Measurements from ENCODE around the gene ATAD3A. TPM values are rescaled to one million over a fixed set of nuclear protein-coding genes. Genes with fewer than 3 reads are reported as not detected.

Gene ATAD3A
- total RNA-seq, 1 experiment from 2014 or later: 63.2 TPM

DNA sequence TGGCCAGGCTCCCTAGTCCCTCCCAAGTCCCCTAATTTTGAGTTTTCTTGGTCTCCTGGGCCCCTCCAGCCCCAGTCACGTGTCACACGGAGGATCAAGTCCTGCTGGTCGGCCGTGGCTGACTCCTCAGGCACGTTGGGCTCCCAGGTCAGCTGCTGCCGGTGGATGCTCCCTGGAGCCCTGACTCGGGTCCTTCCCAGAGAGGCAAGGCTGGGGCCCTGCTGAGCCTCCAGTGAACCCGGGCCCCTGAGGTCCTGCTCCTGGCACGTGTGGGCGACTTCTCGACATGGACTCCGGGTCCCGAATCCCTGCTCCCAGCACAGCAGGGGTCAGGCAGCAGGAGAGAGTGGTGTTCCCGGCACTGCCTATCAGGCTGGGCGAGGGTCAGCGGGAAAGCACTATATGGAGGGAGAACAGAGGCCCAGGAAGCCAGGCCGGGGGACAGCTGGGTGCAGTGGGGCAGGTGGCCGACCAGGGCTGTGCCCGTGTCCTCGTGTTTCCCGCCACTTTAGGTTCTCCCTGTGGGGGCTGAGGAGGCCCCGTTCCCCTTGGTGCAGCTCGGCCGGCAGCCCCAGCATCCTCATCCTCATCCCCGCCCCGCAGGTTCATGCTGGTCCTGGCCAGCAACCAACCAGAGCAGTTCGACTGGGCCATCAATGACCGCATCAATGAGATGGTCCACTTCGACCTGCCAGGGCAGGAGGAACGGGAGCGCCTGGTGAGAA is 15.3 kb downstream of the ATAD3A start:
- H3K27ac Mint-ChIP-seq (ENCODE audit: low read depth, unreplicated experiment): no peak overlapping the region
- H3K4me1 Mint-ChIP-seq (ENCODE audit: insufficient read depth, unreplicated experiment): no peaks in the 10 kb centered on the region
- DNase-seq (ENCODE audit: unreplicated experiment): no peak
- TF ChIP-seq, protein P1, sequence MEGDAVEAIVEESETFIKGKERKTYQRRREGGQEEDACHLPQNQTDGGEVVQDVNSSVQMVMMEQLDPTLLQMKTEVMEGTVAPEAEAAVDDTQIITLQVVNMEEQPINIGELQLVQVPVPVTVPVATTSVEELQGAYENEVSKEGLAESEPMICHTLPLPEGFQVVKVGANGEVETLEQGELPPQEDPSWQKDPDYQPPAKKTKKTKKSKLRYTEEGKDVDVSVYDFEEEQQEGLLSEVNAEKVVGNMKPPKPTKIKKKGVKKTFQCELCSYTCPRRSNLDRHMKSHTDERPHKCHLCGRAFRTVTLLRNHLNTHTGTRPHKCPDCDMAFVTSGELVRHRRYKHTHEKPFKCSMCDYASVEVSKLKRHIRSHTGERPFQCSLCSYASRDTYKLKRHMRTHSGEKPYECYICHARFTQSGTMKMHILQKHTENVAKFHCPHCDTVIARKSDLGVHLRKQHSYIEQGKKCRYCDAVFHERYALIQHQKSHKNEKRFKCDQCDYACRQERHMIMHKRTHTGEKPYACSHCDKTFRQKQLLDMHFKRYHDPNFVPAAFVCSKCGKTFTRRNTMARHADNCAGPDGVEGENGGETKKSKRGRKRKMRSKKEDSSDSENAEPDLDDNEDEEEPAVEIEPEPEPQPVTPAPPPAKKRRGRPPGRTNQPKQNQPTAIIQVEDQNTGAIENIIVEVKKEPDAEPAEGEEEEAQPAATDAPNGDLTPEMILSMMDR (IDR thresholded peaks at IDR 0.05; ENCODE audit: unreplicated experiment): no peak
- H3K4me3 Mint-ChIP-seq (ENCODE audit: unreplicated experiment): no peak overlapping the region
- POLR2A ChIA-PET: no interaction called here
- BruUV-seq (replicated peaks): no TSS peak
- CTCF ChIA-PET: no interaction called here
- H3K27me3 Mint-ChIP-seq (ENCODE audit: insufficient read depth, unreplicated experiment): no peaks in the 10 kb centered on the region
- peaks cover 6% of the 10 kb centered on the region for H3K9me3 Mint-ChIP-seq (ENCODE audit: unreplicated experiment)
- peaks cover 69% of the 10 kb centered on the region for H3K36me3 Mint-ChIP-seq (ENCODE audit: insufficient read depth, unreplicated experiment)
- intact Hi-C loops (cut with micrococcal nuclease): no loop called here

DNA sequence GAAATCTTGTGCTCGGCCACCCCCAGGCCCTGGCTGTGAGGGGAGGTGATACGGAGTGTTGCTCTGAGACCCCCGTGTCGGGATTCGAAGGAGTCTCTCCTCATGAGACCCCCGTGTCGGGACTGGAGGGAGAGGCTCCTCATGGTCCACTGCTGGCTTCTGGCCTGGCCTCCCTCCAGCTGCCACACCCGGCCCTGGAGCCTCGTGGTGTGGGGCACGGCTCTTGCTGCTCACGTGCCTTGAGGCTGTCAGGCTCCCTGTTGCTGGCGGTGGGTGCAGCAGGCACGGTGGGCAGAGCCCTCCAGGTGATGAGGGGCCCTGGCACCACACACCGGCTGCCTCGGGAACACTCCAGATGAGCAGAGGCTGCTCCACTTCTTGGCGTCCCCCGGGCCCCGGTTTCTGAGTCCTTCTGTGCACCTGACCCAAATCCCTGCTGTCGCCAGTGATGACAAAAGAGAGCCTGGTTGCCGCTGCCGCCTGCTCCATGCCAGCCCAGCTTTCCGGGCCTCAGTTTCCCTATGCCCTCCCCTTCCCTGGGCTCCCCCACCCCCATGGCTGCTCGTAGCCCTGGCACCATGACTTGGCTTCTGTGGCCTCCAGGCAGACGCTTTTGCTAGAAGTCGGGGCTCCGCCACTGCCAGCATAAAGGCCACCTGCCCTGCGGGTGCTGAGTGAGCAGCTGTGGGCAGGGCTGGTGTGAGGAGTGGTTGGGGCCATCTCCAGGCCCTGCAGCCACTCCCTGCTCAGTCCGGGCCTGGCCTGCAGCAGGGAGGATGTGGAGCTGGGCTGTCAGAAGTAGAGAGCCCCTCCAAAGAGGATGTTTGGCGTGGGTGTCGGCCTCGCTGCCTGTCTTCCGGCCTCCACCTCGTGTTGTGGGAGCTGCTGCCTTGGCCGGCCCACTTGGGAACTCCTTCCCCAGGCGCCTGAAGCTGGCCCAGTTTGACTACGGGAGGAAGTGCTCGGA is 16.6 kb downstream of the ATAD3A start:
- no peak for DNase-seq (ENCODE audit: unreplicated experiment)
- POLR2A ChIA-PET: no interaction called here
- CTCF ChIA-PET: interaction anchor here (0.7 to 1.4 kb wide), 2 partner anchors 24 to 517 kb away, joined by 3 read pairs; no protein-coding TSS in a partner anchor
- Mint-ChIP-seq H3K4me3 (ENCODE audit: unreplicated experiment) (no peak overlapping the region), H3K4me1 (ENCODE audit: insufficient read depth, unreplicated experiment) (no peaks in the 10 kb centered on the region), H3K36me3 (ENCODE audit: insufficient read depth, unreplicated experiment) (peaks cover 70% of the 10 kb centered on the region), H3K27me3 (ENCODE audit: insufficient read depth, unreplicated experiment) (no peaks in the 10 kb centered on the region), H3K9me3 (ENCODE audit: unreplicated experiment) (peaks cover 6% of the 10 kb centered on the region), H3K27ac (ENCODE audit: low read depth, unreplicated experiment) (no peak overlapping the region)
- intact Hi-C loops (cut with micrococcal nuclease): no loop called here
- BruUV-seq (replicated peaks): no TSS peak
- TF ChIP-seq, protein P1 (IDR thresholded peaks at IDR 0.05; ENCODE audit: unreplicated experiment): no peak

DNA sequence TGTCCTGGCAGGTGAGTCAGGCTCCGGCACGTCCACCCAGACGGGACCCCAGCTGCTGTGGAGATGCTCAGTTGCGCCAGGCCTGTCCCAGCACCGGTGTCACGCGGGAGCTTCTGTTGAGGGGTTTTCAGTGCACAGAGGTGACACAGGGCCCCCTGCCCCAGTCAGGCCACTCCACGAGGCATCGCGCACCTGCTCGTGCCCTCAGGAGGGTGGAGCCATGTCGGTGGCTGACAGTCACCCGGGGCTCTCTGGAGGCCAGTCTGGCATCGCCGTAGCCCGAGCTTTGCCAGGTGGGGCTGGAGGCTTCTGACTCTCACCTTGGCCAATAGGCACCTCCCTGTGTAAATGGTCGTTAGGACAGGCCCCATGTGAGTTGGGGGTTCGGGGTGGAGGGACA is 17.4 kb downstream of the ATAD3A start:
- Mint-ChIP-seq H3K27ac (ENCODE audit: low read depth, unreplicated experiment) (no peak overlapping the region), H3K36me3 (ENCODE audit: insufficient read depth, unreplicated experiment) (peaks cover 70% of the 10 kb centered on the region), H3K4me3 (ENCODE audit: unreplicated experiment) (no peak overlapping the region), H3K4me1 (ENCODE audit: insufficient read depth, unreplicated experiment) (no peaks in the 10 kb centered on the region), H3K9me3 (ENCODE audit: unreplicated experiment) (peaks cover 6% of the 10 kb centered on the region), H3K27me3 (ENCODE audit: insufficient read depth, unreplicated experiment) (no peaks in the 10 kb centered on the region)
- ChIA-PET POLR2A (no interaction called here), CTCF (interaction anchor here (0.6 to 1.4 kb wide), 2 partner anchors 25 to 374 kb away, joined by 3 read pairs; no protein-coding TSS in a partner anchor)
- BruUV-seq (replicated peaks): no TSS peak
- intact Hi-C loops (cut with micrococcal nuclease): no loop called here
- TF ChIP-seq, protein P1 (IDR thresholded peaks at IDR 0.05; ENCODE audit: unreplicated experiment): no peak
- no peak for DNase-seq (ENCODE audit: unreplicated experiment)

DNA sequence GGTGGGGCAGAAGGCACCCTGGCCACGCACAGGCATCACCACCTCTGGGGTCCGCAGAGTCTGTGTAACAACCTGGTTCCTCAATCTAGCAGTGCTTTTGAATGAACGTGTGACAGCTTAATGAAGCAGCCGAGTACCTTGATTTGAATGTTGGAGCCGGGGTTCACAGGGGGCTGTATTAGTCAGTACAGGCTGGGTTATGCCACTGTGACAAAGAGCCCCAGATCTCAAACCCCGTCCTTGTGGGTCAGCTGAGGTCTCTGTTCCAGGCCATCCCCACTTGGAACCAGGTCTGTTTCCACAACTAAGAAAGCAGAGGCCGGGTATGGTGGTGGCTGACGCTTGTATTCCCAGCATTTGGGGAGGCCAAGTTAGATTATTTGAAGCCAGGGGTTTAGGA is 18.0 kb downstream of the ATAD3A start:
- TF ChIP-seq, protein P1 (IDR thresholded peaks at IDR 0.05; ENCODE audit: unreplicated experiment): no peak
- BruUV-seq (replicated peaks): no TSS peak
- Mint-ChIP-seq H3K4me1 (ENCODE audit: insufficient read depth, unreplicated experiment) (no peaks in the 10 kb centered on the region), H3K27ac (ENCODE audit: low read depth, unreplicated experiment) (no peak overlapping the region), H3K27me3 (ENCODE audit: insufficient read depth, unreplicated experiment) (no peaks in the 10 kb centered on the region), H3K36me3 (ENCODE audit: insufficient read depth, unreplicated experiment) (peaks cover 66% of the 10 kb centered on the region), H3K9me3 (ENCODE audit: unreplicated experiment) (peaks cover 6% of the 10 kb centered on the region), H3K4me3 (ENCODE audit: unreplicated experiment) (no peak overlapping the region)
- intact Hi-C loops (cut with micrococcal nuclease): no loop called here
- ChIA-PET POLR2A (no interaction called here), CTCF (interaction anchor here (0.6 to 1.4 kb wide), 4 partner anchors 15 to 655 kb away, joined by 3 read pairs; no protein-coding TSS in a partner anchor)
- no peak for DNase-seq (ENCODE audit: unreplicated experiment)

Measured in MCF 10A (cell line).